ENCODE results near the gene AFF3. TPM values are rescaled to one million over a fixed set of nuclear protein-coding genes. Genes with fewer than 3 reads are reported as not detected.
"Not testable (repeated sequence)": the region's sequence is repeated elsewhere in the genome, so short reads cannot be mapped to it uniquely, and the experiment has no call there.

The AFF3 gene
- total and polyA plus RNA-seq, 3 donors from 2014 or later, result 18.0 to 34.4 (median 27.1) TPM

DNA sequence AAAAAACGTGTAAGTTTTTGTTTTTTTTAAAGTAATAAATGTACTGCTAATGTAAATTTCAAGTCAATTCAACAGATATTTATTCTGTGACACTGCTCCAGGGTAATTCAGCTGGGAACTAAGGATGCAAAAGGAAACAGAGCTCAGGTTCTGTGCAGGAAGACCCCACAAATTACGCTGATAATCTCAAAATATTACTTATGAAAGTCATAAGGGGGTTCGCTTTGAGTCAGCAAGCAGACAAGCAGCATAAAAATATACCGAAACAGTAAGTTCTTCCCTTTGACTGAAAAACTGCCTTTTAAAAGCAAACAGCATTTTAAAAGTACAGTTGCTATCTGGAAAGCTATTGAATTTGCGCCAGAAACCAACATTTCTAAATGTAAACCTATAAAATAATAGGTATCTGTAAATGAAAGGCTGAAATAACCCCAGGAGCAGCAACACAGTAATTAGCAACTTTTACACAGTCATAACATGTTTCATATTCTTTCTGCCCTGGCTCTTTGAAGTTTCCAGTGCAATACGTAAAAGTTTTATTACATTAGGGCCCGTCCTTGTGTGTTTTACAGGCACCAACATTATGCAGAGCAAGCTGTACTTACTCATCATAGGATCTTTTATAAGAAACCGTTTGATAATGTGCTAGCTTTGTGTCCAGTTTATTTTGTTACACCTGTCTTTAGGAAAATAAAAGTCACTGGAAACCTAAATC, 39.8 kb downstream of the AFF3 start:
- not testable (repeated sequence) for H3K4me3 ChIP-seq, H3K27ac ChIP-seq
- 39 to 57% methylated on average over 3 to 4 of the region's 8 CpGs for WGBS, 2 donors

DNA sequence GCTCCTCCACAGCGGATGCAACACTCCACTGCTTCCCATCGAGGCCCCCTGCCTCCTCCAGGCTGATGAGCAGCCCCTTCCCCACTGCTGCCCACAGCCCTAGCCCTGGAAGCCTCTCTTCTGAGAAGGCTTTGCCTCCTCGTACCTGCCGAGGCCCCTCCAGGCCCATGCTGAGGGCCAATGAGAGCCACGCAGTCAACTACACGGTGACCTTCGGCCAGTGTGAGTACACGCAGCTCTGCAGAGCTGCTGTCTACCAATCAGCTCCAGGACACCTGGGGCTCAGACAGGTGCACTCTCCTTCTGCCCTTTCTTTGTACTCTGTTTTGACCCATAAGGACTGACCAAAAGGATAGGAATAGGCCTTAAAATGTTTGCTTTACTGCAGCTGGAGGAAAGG, 43.5 kb downstream of the AFF3 start:
- H3K36me3 ChIP-seq (ENCODE audit: low read depth, missing control alignments); H3K9me3 ChIP-seq; H3K27ac ChIP-seq; H3K27me3 ChIP-seq; DNase-seq; H3K4me1 ChIP-seq; H3K4me3 ChIP-seq; intact Hi-C loops (cut with DNase I; ENCODE audit: low total_unique reads): not testable (repeated sequence)
- WGBS, 2 donors, result no CpG with 5 or more reads among the region's 8 CpGs

More for the DNA sequence above, 39.8 kb downstream of the AFF3 start:
- H3K27me3 ChIP-seq; H3K36me3 ChIP-seq (ENCODE audit: low read depth, missing control alignments); H3K4me1 ChIP-seq; DNase-seq; intact Hi-C loops (cut with DNase I; ENCODE audit: low total_unique reads); H3K9me3 ChIP-seq: not testable (repeated sequence)

DNA sequence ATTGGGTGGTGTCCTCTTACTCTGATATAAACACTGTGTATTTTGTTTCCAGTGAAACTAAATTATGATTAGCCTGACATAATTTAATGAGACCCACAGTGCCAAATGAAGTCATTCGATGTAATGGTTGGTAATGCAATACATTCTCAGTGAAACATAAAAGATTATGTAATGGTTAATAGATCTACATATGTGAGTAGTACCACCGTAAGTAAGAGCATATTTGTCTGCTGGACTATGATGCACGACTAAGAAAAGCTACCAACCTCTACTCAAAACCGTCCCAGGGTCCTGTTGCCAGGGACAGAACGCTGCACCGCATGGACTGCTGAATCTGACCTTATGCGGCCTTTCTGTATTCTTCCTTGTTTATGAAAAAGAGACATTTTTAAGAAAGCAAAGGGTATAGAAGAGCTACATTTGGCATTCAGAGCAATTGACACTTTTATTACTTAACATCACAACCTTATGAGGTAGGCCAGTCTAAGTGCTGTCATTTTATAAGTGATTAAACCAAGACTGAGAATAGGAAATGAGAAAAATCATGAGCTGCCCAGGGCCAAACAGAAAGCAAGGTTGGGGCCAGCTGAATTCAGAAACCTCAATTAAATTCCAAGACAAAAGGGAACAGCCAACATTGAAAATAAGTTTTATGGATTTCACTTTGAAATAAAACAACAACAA, 44.6 kb downstream of the AFF3 start:
- H3K4me3 ChIP-seq; H3K36me3 ChIP-seq (ENCODE audit: low read depth, missing control alignments); H3K27ac ChIP-seq; H3K4me1 ChIP-seq; H3K9me3 ChIP-seq; intact Hi-C loops (cut with DNase I; ENCODE audit: low total_unique reads); H3K27me3 ChIP-seq; DNase-seq: not testable (repeated sequence)
- WGBS, 2 donors, result no CpG with 5 or more reads among the region's 7 CpGs

DNA sequence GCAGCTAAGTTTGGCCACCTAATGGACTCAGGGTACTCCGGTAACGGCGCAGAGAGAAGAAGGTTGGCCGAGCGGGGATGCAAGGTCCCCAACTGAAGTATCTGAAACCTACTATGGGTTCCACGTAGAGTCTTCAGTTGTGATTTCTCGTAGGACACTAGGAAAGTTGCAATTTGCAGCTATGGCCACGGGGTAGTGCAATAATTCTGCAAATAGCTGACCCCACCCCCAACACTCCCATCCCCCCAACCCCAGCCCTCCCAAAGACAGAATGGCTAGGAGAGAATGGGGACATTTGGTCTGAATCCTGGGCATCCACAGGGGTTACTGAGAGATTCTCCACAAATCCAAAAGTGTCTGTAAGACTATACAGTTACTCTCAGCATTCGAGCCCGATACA, 46.5 kb downstream of the AFF3 start:
- H3K4me3 ChIP-seq; H3K4me1 ChIP-seq; H3K36me3 ChIP-seq (ENCODE audit: low read depth, missing control alignments); intact Hi-C loops (cut with DNase I; ENCODE audit: low total_unique reads); H3K27me3 ChIP-seq; H3K27ac ChIP-seq; H3K9me3 ChIP-seq; DNase-seq: not testable (repeated sequence)
- WGBS, 2 donors, result 80 to 90% methylated on average over 2 to 8 of the region's 10 CpGs

DNA sequence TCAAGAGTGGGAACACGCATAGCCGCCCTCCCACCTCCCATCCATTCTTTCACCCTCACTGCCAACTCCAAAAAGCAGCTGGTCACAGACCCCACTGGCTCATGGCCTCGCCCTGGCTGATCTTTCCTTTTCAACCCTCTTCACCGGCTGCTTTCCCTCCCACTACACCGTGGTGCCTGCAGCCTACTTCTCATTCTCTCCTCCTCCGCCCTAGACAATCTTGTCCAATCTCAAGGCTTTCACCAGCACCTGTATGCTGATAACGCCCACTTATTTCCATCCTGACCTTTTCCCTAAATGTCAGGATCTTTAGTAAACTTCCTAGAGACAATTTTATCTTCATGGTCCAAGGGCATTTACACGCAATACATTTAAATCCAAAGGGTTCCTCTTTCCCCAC, 50.6 kb downstream of the AFF3 start:
- 84 to 92% methylated on average over 5 to 6 of the region's 8 CpGs for WGBS, 2 donors
- H3K4me1 ChIP-seq; H3K36me3 ChIP-seq (ENCODE audit: low read depth, missing control alignments); H3K9me3 ChIP-seq; H3K27me3 ChIP-seq; H3K4me3 ChIP-seq; intact Hi-C loops (cut with DNase I; ENCODE audit: low total_unique reads); DNase-seq; H3K27ac ChIP-seq: not testable (repeated sequence)

DNA sequence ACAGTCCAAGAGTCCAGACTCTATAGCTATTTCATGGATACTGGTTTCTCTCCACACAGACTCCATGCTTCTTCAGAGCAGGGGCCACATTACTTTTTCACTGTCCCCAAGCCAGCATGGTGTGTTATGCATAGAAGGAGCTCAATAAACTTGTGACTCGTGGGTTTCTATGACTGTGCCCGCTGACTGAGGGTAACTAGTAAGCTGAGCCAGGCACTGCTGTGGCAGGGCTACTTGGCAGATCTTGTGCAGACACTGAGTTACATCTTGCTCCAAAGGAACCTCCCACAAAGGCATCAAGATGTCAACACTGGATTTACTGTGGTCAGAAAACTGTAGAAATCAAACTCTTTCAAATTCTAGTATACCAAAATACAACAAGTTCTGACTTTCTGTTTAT, 56.6 kb downstream of the AFF3 start:
- DNase-seq; H3K27ac ChIP-seq; intact Hi-C loops (cut with DNase I; ENCODE audit: low total_unique reads); H3K4me1 ChIP-seq; H3K27me3 ChIP-seq; H3K4me3 ChIP-seq; H3K9me3 ChIP-seq; H3K36me3 ChIP-seq (ENCODE audit: low read depth, missing control alignments): not testable (repeated sequence)
- WGBS, 2 donors, result 91% methylated on average over 2 of the region's 2 CpGs; no CpG with 5 or more reads in 1 of the 2 donors

DNA sequence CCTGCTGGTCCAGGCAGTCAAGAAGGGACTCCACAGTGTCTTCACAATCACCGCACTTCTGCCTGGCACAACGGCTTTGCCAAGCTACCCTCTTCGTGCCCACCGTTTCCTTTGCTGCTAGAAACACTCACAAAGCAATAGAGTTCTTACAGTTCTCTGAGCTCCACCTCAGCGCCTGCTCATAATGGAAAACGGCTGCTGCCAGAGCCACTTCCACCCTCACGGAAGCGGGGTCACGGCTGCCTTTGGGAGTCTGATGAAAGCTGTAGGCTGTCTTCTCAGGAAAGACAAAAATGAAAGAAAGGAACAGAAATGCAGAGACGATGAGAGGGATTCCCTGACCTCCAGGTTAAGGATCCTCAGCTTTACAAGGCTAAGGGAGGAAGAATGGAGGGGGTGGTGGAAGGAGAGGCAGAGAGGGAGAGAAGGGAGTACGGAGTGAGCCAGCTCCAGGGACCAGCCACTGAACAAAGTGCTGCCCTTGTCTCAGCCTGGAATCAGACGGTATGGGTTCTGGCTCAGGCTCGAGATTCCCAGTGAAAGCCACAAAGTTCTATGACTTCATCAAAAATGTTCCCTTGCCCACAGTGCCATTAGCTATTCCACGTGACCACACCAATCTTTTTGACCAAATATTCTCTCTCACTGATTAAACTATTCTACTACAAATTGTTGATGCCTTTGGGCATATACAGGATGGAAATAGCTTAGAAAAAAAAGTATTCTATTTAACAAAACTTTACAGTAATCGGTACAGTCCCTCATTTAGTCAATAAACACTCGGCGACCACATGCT, 58.8 kb downstream of the AFF3 start:
- intact Hi-C loops (cut with DNase I; ENCODE audit: low total_unique reads); DNase-seq; H3K4me3 ChIP-seq; H3K27me3 ChIP-seq; H3K4me1 ChIP-seq; H3K27ac ChIP-seq; H3K9me3 ChIP-seq; H3K36me3 ChIP-seq (ENCODE audit: low read depth, missing control alignments): not testable (repeated sequence)
- WGBS, 2 donors, result 67 to 73% methylated on average over 15 to 16 of the region's 17 CpGs

DNA sequence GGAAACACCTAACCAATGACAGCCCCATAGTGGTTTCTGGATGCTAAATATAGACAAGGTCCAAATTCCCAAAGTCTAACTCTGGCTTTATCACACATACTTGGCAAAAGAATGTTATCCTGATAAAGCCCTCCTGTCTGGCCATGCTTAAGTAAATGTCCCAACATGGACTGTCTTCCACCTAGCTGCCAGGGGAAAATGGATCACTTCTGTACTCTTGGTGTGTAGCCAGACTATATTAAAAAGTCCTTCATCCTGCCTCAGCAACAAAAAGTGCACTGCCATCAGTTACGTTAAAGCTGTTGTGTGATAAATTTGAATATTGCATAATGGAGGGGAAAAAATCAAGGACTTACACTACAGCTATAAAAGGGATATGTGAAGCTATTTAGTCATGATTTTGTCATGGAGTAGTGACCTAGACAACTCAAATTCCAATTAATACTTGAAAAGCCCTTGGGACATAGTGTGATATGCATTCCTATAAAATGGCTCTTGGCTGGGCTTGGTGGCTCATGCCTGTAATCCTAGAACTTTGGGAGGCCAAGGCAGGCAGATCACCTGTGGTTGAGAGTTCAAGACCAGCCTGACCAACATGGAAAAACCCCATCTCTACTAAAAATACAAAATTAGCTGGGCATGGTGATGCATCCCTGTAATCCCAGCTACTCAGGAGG, 60.0 kb downstream of the AFF3 start:
- DNase-seq; H3K27ac ChIP-seq; H3K9me3 ChIP-seq; intact Hi-C loops (cut with DNase I; ENCODE audit: low total_unique reads); H3K36me3 ChIP-seq (ENCODE audit: low read depth, missing control alignments); H3K4me1 ChIP-seq; H3K27me3 ChIP-seq; H3K4me3 ChIP-seq: not testable (repeated sequence)
- 53 to 75% methylated on average over 1 of the region's 1 CpG for WGBS, 2 donors
